Measurements from ENCODE around the gene RPS21.

The RPS21 gene

DNA sequence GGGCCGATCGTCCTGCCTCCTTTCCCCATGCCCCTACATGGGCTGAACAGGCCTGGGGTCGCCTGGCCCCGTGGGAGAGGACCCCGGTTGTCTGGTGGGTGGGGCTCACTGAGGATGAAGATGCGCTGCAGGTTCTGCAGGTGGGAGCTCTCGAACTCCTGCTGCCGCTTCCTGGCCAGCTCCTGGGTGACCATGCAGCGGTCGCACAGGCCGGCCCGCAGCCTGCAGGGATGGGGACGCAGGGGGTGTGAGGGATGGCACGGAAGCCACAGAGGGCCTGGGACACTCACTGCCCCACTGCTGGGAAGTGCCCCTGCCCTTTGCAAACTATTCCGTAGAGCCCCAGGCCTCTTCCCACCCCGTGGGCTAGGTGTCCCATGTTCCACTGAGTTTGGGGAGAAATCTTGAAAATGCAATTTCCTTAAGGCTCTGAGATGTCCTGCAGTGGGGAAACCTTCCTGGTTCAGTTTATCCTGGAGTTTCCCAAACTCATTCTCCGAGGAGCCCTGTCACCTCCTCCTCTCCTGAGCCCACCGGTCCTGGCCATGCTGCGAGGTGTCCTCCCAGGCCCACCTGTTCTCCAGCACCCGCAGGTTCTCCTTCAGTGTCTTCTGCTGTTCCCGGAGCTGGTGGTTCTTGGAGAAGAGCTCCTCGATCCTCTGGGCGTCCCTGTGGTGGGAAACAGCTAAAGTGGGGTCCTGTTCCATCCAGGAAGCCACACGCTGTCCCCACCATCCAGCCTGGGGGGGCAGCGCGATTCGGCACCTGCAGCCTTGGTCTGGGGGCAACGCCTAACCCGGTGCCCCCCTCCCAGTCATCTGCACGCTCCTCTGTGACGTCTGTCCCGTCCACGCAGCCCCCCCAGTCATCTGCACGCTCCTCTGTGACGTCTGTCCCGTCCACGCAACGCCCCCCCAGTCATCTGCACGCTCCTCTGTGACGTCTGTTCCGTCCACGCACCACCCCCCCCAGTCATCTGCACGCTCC is 30.0 kb downstream of the RPS21 start:
- Histone ChIP-seq H2AK5ac (ENCODE audit: low read length, severe bottlenecking) (no peak overlapping the region), H3K23ac (ENCODE audit: low read length in 2 of 2) (peak overlapping the region in 1 of 2 experiments; percentile 14), H3K9me3 (ENCODE audit: control insufficient read depth, low read length) (no peaks in the 10 kb centered on the region), H2BK12ac (ENCODE audit: low read length in 2 of 2) (no peak overlapping the region), H3K9ac (ENCODE audit: low read length) (no peak overlapping the region), H3K14ac (ENCODE audit: low read length in 2 of 2) (no peak overlapping the region), H3K4me3 (ENCODE audit: insufficient read depth in 1 of 2, low read depth in 1 of 2, low read length in 2 of 2) (no peak overlapping the region), H2BK15ac (ENCODE audit: low read depth, poor library complexity, severe bottlenecking) (no peak overlapping the region), H3K27me3 (ENCODE audit: control insufficient read depth in 1 of 2, insufficient read depth in 1 of 2, low read length in 2 of 2) (peaks cover 9 to 57% of the 10 kb centered on the region in 2 experiments), H3K79me1 (replicated peaks; ENCODE audit: low read length, poor library complexity, severe bottlenecking) (no peaks in the 10 kb centered on the region), H3K4ac (ENCODE audit: low read depth in 1 of 2, low read length in 2 of 2) (no peak overlapping the region), H2BK5ac (ENCODE audit: low read depth, low read length, poor library complexity, severe bottlenecking) (no peak overlapping the region), H2BK120ac (ENCODE audit: low read depth, low read length) (no peak overlapping the region), H2AFZ (ENCODE audit: low read depth, low read length) (no peak overlapping the region), H4K91ac (ENCODE audit: low read length) (no peak overlapping the region), H4K8ac (ENCODE audit: low read length) (no peak overlapping the region), H3K4me2 (ENCODE audit: low read length, poor library complexity, severe bottlenecking) (no peak overlapping the region), H3K36me3 (ENCODE audit: control insufficient read depth in 1 of 2, insufficient read depth in 2 of 2, low read depth in 1 of 2, low read length in 2 of 2) (no peaks in the 10 kb centered on the region), H3K18ac (ENCODE audit: low read depth in 1 of 2, low read length in 2 of 2) (no peak overlapping the region), H3K27ac (ENCODE audit: low read length, poor library complexity, severe bottlenecking) (no peak overlapping the region), H3K4me1 (ENCODE audit: control insufficient read depth, insufficient read depth, low read depth, low read length) (peaks cover 2% of the 10 kb centered on the region)
- DNase-seq: no peak
- WGBS: 86% methylated on average over 37 of the region's 43 CpGs

DNA sequence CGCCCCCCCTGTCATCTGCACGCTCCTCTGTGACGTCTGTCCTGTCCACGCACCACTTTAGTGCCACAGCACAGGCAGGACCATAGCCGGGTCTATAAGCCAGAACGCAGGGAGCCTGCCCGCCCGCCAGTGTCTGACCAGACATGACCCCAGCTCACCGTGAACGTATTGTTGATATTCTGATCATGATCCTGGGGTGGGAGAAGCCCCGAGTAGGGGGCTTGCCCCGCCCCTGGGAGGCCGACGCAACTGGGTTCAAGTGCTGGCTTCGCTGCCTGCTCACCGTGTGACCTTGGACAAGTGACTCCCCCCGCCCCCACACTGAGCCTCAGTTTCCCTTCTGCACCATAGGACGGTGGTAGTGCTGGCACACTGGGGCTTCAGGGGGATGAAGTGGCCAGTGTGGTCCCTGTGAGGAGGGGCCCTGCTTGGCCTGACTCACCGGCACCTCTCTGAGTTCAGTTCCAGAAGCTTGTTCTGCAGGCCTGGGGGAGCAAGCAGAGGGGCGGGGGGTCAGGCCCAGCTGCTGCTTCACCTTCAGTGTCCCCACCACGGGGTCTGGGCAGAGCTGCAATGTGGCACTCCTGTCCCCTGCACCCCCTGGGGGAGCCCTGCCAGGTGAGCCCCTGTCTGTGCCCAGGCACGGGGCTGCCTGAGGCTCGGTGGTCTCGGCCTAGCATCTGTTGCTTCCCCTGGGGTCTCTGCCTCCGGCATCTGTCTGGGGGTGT is 31.2 kb downstream of the RPS21 start:
- H3K4me1 ChIP-seq (ENCODE audit: control insufficient read depth, insufficient read depth, low read depth, low read length): peaks cover 2% of the 10 kb centered on the region
- H2BK15ac ChIP-seq (ENCODE audit: low read depth, poor library complexity, severe bottlenecking): no peak overlapping the region
- H4K91ac ChIP-seq (ENCODE audit: low read length): no peak overlapping the region
- H3K4me2 ChIP-seq (ENCODE audit: low read length, poor library complexity, severe bottlenecking): no peak overlapping the region
- H3K23ac ChIP-seq (ENCODE audit: low read length in 2 of 2): no peak overlapping the region
- no peak for DNase-seq
- WGBS: 85% methylated on average over 24 of the region's 25 CpGs
- H3K4ac ChIP-seq (ENCODE audit: low read depth in 1 of 2, low read length in 2 of 2): no peak overlapping the region
- no peak overlapping the region for H2AFZ ChIP-seq (ENCODE audit: low read depth, low read length)
- H2AK5ac ChIP-seq (ENCODE audit: low read length, severe bottlenecking): no peak overlapping the region
- no peak overlapping the region for H2BK5ac ChIP-seq (ENCODE audit: low read depth, low read length, poor library complexity, severe bottlenecking)
- H2BK12ac ChIP-seq (ENCODE audit: low read length in 2 of 2): no peak overlapping the region
- H2BK120ac ChIP-seq (ENCODE audit: low read depth, low read length): no peak overlapping the region
- peaks cover 7 to 54% of the 10 kb centered on the region in 2 experiments for H3K27me3 ChIP-seq (ENCODE audit: control insufficient read depth in 1 of 2, insufficient read depth in 1 of 2, low read length in 2 of 2)
- H3K14ac ChIP-seq (ENCODE audit: low read length in 2 of 2): no peak overlapping the region
- H3K27ac ChIP-seq (ENCODE audit: low read length, poor library complexity, severe bottlenecking): no peak overlapping the region
- H4K8ac ChIP-seq (ENCODE audit: low read length): no peak overlapping the region
- H3K4me3 ChIP-seq (ENCODE audit: insufficient read depth in 1 of 2, low read depth in 1 of 2, low read length in 2 of 2): no peak overlapping the region
- no peak overlapping the region for H3K9ac ChIP-seq (ENCODE audit: low read length)
- no peak overlapping the region for H3K18ac ChIP-seq (ENCODE audit: low read depth in 1 of 2, low read length in 2 of 2)
- H3K9me3 ChIP-seq (ENCODE audit: control insufficient read depth, low read length): no peaks in the 10 kb centered on the region
- no peaks in the 10 kb centered on the region for H3K79me1 ChIP-seq (replicated peaks; ENCODE audit: low read length, poor library complexity, severe bottlenecking)
- H3K36me3 ChIP-seq (ENCODE audit: control insufficient read depth in 1 of 2, insufficient read depth in 2 of 2, low read depth in 1 of 2, low read length in 2 of 2): no peaks in the 10 kb centered on the region

DNA sequence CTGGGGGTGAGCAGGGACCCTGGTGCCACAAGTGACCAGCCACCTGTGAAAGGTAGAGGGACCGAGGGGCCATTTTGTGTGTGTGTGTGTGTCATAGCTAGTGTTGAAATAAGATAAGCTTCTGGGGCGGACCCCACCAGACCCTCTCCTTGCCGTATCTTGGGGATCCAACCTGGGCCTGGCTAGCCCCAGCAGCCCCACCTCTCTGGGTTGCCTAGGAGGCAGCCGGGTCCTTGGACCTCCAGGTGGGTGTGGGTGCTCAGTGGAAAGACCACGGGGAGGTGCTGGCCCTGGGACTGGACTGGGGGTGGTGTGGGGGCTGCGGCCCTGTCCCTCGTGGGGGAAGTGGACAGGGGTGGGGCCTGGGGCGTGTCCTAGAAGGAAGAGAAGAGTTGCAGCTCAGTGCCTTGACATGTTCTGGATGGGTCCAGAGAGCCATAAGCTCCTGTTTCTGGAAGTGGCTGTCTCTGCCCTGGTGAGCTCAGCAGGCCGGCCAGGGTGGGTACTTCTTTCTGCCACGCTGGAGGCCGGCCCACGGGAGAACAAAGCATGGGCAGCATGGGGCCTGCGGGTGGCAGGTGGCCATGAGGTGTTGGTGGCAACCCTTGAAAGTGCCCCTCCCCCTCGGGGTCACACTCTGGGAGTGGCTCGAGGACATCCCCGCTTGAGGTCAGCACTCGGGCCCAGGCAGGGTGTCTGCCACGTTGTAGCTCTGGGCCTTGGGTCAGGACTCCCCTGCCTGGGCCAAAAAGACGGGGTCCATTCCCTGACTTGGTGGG is 32.0 kb downstream of the RPS21 start:
- H3K4me2 ChIP-seq (ENCODE audit: low read length, poor library complexity, severe bottlenecking): no peak overlapping the region
- no peak overlapping the region for H2BK12ac ChIP-seq (ENCODE audit: low read length in 2 of 2)
- H3K36me3 ChIP-seq (ENCODE audit: control insufficient read depth in 1 of 2, insufficient read depth in 2 of 2, low read depth in 1 of 2, low read length in 2 of 2): no peaks in the 10 kb centered on the region
- no peaks in the 10 kb centered on the region for H3K9me3 ChIP-seq (ENCODE audit: control insufficient read depth, low read length)
- H2BK15ac ChIP-seq (ENCODE audit: low read depth, poor library complexity, severe bottlenecking): no peak overlapping the region
- no peak overlapping the region for H3K18ac ChIP-seq (ENCODE audit: low read depth in 1 of 2, low read length in 2 of 2)
- H4K8ac ChIP-seq (ENCODE audit: low read length): no peak overlapping the region
- DNase-seq: no peak
- H2BK5ac ChIP-seq (ENCODE audit: low read depth, low read length, poor library complexity, severe bottlenecking): no peak overlapping the region
- no peak overlapping the region for H3K27ac ChIP-seq (ENCODE audit: low read length, poor library complexity, severe bottlenecking)
- H2AK5ac ChIP-seq (ENCODE audit: low read length, severe bottlenecking): no peak overlapping the region
- no peak overlapping the region for H3K4me3 ChIP-seq (ENCODE audit: insufficient read depth in 1 of 2, low read depth in 1 of 2, low read length in 2 of 2)
- H2AFZ ChIP-seq (ENCODE audit: low read depth, low read length): no peak overlapping the region
- no peak overlapping the region for H2BK120ac ChIP-seq (ENCODE audit: low read depth, low read length)
- no peak overlapping the region for H4K91ac ChIP-seq (ENCODE audit: low read length)
- no peak overlapping the region for H3K23ac ChIP-seq (ENCODE audit: low read length in 2 of 2)
- H3K14ac ChIP-seq (ENCODE audit: low read length in 2 of 2): no peak overlapping the region
- H3K4me1 ChIP-seq (ENCODE audit: control insufficient read depth, insufficient read depth, low read depth, low read length): peaks cover 2% of the 10 kb centered on the region
- 82% methylated on average over 19 of the region's 19 CpGs for whole genome bisulfite sequencing
- H3K4ac ChIP-seq (ENCODE audit: low read depth in 1 of 2, low read length in 2 of 2): no peak overlapping the region
- H3K79me1 ChIP-seq (replicated peaks; ENCODE audit: low read length, poor library complexity, severe bottlenecking): no peaks in the 10 kb centered on the region
- H3K9ac ChIP-seq (ENCODE audit: low read length): no peak overlapping the region
- peaks cover 7 to 59% of the 10 kb centered on the region in 2 experiments for H3K27me3 ChIP-seq (ENCODE audit: control insufficient read depth in 1 of 2, insufficient read depth in 1 of 2, low read length in 2 of 2)

Measured in mesenchymal stem cell (in vitro differentiated cells and primary cell).